ENCODE measurements around the gene PTPN21.

DNA sequence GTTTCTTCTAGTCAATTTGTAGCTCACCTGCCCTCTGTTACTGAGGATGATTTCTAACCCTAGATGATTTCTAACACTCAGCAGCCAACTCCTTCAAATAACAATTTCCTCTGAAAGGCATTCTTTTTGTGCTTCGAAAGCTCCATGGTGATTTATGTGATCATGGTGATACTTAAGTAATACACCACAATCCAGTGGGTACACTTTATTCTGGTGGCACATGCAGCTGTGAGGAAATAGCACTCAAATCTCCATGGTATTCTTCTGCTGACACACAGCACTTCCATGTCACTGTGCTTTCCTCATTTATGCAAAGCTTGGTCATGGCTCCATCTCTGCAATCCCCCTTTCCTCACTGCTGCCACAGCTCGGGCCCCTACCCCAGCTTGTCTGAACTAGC, 73.7 kb downstream of the PTPN21 start:
- no peak for TF ChIP-seq EZH2phosphoT487 (IDR thresholded peaks at IDR 0.05; ENCODE audit: borderline replicate concordance, low read depth)
- TF ChIP-seq, protein P1, sequence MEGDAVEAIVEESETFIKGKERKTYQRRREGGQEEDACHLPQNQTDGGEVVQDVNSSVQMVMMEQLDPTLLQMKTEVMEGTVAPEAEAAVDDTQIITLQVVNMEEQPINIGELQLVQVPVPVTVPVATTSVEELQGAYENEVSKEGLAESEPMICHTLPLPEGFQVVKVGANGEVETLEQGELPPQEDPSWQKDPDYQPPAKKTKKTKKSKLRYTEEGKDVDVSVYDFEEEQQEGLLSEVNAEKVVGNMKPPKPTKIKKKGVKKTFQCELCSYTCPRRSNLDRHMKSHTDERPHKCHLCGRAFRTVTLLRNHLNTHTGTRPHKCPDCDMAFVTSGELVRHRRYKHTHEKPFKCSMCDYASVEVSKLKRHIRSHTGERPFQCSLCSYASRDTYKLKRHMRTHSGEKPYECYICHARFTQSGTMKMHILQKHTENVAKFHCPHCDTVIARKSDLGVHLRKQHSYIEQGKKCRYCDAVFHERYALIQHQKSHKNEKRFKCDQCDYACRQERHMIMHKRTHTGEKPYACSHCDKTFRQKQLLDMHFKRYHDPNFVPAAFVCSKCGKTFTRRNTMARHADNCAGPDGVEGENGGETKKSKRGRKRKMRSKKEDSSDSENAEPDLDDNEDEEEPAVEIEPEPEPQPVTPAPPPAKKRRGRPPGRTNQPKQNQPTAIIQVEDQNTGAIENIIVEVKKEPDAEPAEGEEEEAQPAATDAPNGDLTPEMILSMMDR (IDR thresholded peaks at IDR 0.05), result no peak
- no peak for TF ChIP-seq GABPA (IDR thresholded peaks at IDR 0.05; ENCODE audit: low read depth)
- TF ChIP-seq, protein P2, sequence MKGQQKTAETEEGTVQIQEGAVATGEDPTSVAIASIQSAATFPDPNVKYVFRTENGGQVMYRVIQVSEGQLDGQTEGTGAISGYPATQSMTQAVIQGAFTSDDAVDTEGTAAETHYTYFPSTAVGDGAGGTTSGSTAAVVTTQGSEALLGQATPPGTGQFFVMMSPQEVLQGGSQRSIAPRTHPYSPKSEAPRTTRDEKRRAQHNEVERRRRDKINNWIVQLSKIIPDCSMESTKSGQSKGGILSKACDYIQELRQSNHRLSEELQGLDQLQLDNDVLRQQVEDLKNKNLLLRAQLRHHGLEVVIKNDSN (IDR thresholded peaks at IDR 0.05; ENCODE audit: borderline replicate concordance, low read depth), result no peak
- no peak for TF ChIP-seq POLR2AphosphoS5 (IDR thresholded peaks at IDR 0.05; ENCODE audit: low read depth, low read length)
- TF ChIP-seq, protein P3, sequence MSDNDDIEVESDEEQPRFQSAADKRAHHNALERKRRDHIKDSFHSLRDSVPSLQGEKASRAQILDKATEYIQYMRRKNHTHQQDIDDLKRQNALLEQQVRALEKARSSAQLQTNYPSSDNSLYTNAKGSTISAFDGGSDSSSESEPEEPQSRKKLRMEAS (IDR thresholded peaks at IDR 0.05; ENCODE audit: low read depth), result no peak
- TF ChIP-seq, protein P4, sequence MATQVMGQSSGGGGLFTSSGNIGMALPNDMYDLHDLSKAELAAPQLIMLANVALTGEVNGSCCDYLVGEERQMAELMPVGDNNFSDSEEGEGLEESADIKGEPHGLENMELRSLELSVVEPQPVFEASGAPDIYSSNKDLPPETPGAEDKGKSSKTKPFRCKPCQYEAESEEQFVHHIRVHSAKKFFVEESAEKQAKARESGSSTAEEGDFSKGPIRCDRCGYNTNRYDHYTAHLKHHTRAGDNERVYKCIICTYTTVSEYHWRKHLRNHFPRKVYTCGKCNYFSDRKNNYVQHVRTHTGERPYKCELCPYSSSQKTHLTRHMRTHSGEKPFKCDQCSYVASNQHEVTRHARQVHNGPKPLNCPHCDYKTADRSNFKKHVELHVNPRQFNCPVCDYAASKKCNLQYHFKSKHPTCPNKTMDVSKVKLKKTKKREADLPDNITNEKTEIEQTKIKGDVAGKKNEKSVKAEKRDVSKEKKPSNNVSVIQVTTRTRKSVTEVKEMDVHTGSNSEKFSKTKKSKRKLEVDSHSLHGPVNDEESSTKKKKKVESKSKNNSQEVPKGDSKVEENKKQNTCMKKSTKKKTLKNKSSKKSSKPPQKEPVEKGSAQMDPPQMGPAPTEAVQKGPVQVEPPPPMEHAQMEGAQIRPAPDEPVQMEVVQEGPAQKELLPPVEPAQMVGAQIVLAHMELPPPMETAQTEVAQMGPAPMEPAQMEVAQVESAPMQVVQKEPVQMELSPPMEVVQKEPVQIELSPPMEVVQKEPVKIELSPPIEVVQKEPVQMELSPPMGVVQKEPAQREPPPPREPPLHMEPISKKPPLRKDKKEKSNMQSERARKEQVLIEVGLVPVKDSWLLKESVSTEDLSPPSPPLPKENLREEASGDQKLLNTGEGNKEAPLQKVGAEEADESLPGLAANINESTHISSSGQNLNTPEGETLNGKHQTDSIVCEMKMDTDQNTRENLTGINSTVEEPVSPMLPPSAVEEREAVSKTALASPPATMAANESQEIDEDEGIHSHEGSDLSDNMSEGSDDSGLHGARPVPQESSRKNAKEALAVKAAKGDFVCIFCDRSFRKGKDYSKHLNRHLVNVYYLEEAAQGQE (IDR thresholded peaks at IDR 0.05; ENCODE audit: low read depth, low read length), result no peak
- TF ChIP-seq TAF1 (IDR thresholded peaks at IDR 0.05; ENCODE audit: borderline replicate concordance, low read depth, low read length), result no peak
- TF ChIP-seq, protein P5, sequence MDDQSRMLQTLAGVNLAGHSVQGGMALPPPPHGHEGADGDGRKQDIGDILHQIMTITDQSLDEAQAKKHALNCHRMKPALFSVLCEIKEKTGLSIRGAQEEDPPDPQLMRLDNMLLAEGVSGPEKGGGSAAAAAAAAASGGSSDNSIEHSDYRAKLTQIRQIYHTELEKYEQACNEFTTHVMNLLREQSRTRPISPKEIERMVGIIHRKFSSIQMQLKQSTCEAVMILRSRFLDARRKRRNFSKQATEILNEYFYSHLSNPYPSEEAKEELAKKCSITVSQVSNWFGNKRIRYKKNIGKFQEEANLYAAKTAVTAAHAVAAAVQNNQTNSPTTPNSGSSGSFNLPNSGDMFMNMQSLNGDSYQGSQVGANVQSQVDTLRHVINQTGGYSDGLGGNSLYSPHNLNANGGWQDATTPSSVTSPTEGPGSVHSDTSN (IDR thresholded peaks at IDR 0.05), result no peak

Measured in SK-N-SH (cell line).